K562 (cell line): Measurements from ENCODE around the gene F12. TPM values are rescaled to one million over a fixed set of nuclear protein-coding genes. Genes with fewer than 3 reads are reported as not detected.

ENCODE experiments used
- ATF1 ChIP-seq, 2 experiments: fragments of 450-650 bp in 1 of 2; IDR thresholded peaks; 2 replicates each; pipeline ENCODE4 v1.6.1; 2016; ENCODE audit warnings: missing compliant biosample characterization in 1 of 2, missing genetic modification characterization in 1 of 2
- CREB1 ChIP-seq, 2 experiments: sonication (generic) in 1 of 2; formaldehyde crosslinking in 1 of 2; IDR thresholded peaks; 2 replicates each; pipeline versions ENCODE4 v1.6.1 to v1.8.0; 2012 to 2022; ENCODE audit warnings: inconsistent platforms in 1 of 2, mild to moderate bottlenecking in 1 of 2, missing genetic modification reagents in 1 of 2, moderate library complexity in 1 of 2
- CSDE1 ChIP-seq, 2 experiments: fragments of 450-650 bp; IDR thresholded peaks; 2 replicates each; pipeline ENCODE4 v1.6.1; 2016; ENCODE audit warnings: mild to moderate bottlenecking in 1 of 2
- HDAC2 ChIP-seq: fragments of 450-650 bp; IDR thresholded peaks from 2 replicates; pipeline ENCODE4 v1.6.1; 2016; ENCODE audit warnings: mild to moderate bottlenecking
- ILF3 ChIP-seq: fragments of 450-650 bp; IDR thresholded peaks from 2 replicates; pipeline ENCODE4 v1.6.1; 2018; ENCODE audit warnings: antibody characterized with exemption, mild to moderate bottlenecking, moderate library complexity, borderline replicate concordance
- IRF9 ChIP-seq: fragments of 450-650 bp; IDR thresholded peaks from 2 replicates; pipeline ENCODE4 v1.6.1; 2016; ENCODE audit warnings: missing biosample characterization, missing genetic modification characterization
- MAFK ChIP-seq: IDR thresholded peaks from 2 replicates; pipeline ENCODE4 v1.6.1; 2011; ENCODE audit warnings: low read length, improper control_type of control experiment
- NFXL1 ChIP-seq: fragments of 450-650 bp; formaldehyde crosslinking; IDR thresholded peaks from 2 replicates; pipeline ENCODE4 v1.4.0; 2021; ENCODE audit warnings: mild to moderate bottlenecking
- NR2C1 ChIP-seq, 2 experiments: fragments of 450-650 bp; IDR thresholded peaks; 2 replicates each; pipeline ENCODE4 v1.6.1; 2017; ENCODE audit warnings: mild to moderate bottlenecking in 2 of 2, antibody characterized with exemption in 1 of 2, inconsistent platforms in 1 of 2, missing compliant biosample characterization in 1 of 2, missing genetic modification characterization in 1 of 2
- PATZ1 ChIP-seq: fragments of 250-450 bp; sonication (Bioruptor Pico); IDR thresholded peaks from 2 replicates; pipeline ENCODE4 v1.5.0; 2020; ENCODE audit warnings: mild to moderate bottlenecking, borderline replicate concordance
- PRDM10 ChIP-seq: fragments of 450-650 bp; IDR thresholded peaks from 2 replicates; pipeline ENCODE4 v1.6.1; 2018; ENCODE audit not compliant: partially characterized antibody
- SOX6 ChIP-seq: fragments of 450-650 bp; IDR thresholded peaks from 2 replicates; pipeline ENCODE4 v1.6.1; 2014; ENCODE audit warnings: mild to moderate bottlenecking
- SRF ChIP-seq, 2 experiments: fragments of 250-450, 450-650 bp in 1 of 2; sonication (Bioruptor Pico) in 1 of 2; sonication (generic) in 1 of 2; formaldehyde crosslinking; IDR thresholded peaks; 2 replicates each; pipeline versions ENCODE4 v1.5.0 to v1.5.1; 2020 to 2022; ENCODE audit warnings: mild to moderate bottlenecking in 1 of 2, missing genetic modification reagents in 1 of 2
- STAT5A ChIP-seq: IDR thresholded peaks from 2 replicates; pipeline ENCODE4 v1.6.1; 2012; ENCODE audit warnings: low read length, inconsistent platforms, borderline replicate concordance
- ZBTB17 ChIP-seq: fragments of 450-650 bp; formaldehyde crosslinking; IDR thresholded peaks from 2 replicates; pipeline ENCODE4 v1.4.0; 2020; ENCODE audit warnings: mild to moderate bottlenecking
- ZNF143 ChIP-seq: sonication (generic); formaldehyde crosslinking; IDR thresholded peaks from 2 replicates; pipeline ENCODE4 v1.9.0; 2022; ENCODE audit warnings: mild to moderate bottlenecking, missing genetic modification reagents
- ZNF197 ChIP-seq: fragments of 200-800 bp; sonication (Bioruptor generic); IDR thresholded peaks from 2 replicates; pipeline ENCODE4 v1.6.1; 2016; ENCODE audit warnings: low read depth, missing genetic modification characterization, missing compliant biosample characterization
- ZNF263 ChIP-seq: sonication (generic); formaldehyde crosslinking; IDR thresholded peaks from 2 replicates; pipeline ENCODE4 v1.8.0; 2022; ENCODE audit warnings: mild to moderate bottlenecking, missing genetic modification reagents, borderline replicate concordance
- ZNF311 ChIP-seq: fragments of 250-450 bp; sonication (Bioruptor Pico); IDR thresholded peaks from 2 replicates; pipeline ENCODE4 v1.4.0; 2020; ENCODE audit warnings: mild to moderate bottlenecking, moderate library complexity
- polyA plus RNA-seq, 8 experiments: library from polyadenylated mRNA; depleted of rRNA in 4 of 8; stranded (reverse) in 5 of 8; unstranded in 3 of 8; fragments of >200 nt; fragmentation: Nextera tagmentation in 2 of 8; fragmentation: Illumina TruSeq in 1 of 8; extraction: Ambion mirVana in 2 of 8; extraction: Trizol in 1 of 8; gene quantifications; 2 replicates each; pipeline versions ENCODE4 v1.2.1 to v1.2.3, GENCODE V29; 2011 to 2014; ENCODE audit warnings: inconsistent platforms in 1 of 8, missing spikeins in 1 of 8
- total RNA-seq, 7 experiments: library from RNA; depleted of rRNA in 6 of 7; stranded (reverse); fragments of >200 nt in 6 of 7; fragmentation: Illumina TruSeq in 2 of 7; extraction: Trizol in 2 of 7; gene quantifications; 2 replicates each; pipeline versions ENCODE4 v1.2.1 to v1.2.3, GENCODE V29; 2011 to 2021; ENCODE audit warnings: low replicate concordance in 1 of 7

Gene F12
- total and polyA plus RNA-seq, 9 of the 15 experiments (the other 6 are each of a cell fraction or from before 2014, with no cell fraction given): 0.59 to 18.3 (median 3.6) TPM

- TF ChIP-seq IRF9 (tag) (peak; percentile 66), HDAC2 (0 out of 2 replicates have a peak, but pooled peaks have one; percentile 56), PATZ1 (CRISPR knock-in tag) (peak; percentile 74; the same call in 1 of the 2 replicates), NFXL1 (CRISPR knock-in tag) (0 out of 2 replicates have a peak, but pooled peaks have one; percentile 15), MAFK (peak; percentile 93), ZNF143 (CRISPR knock-in tag) (no peak), ZNF263 (CRISPR knock-in tag) (no peak), ILF3 (no peak), ATF1 (CRISPR knock-in tag; IDR thresholded peaks at IDR 0.05) (no peak), ATF1 (tag; IDR thresholded peaks at IDR 0.05) (peak; percentile 70), ZNF197 (CRISPR knock-in tag) (peak; percentile 60; the same call in 1 of the 2 replicates), NR2C1 (IDR thresholded peaks at IDR 0.05) (peak; percentile 53), NR2C1 (tag; IDR thresholded peaks at IDR 0.05) (peak; percentile 72), SOX6 (0 out of 2 replicates have a peak, but pooled peaks have one; percentile 11), ZBTB17 (peak; percentile 77; the same call in 1 of the 2 replicates), CSDE1 (IDR thresholded peaks at IDR 0.05) (0 out of 4 replicates have a peak, but pooled peaks of 1 of the 2 experiments have one; percentile 47), PRDM10 (peak; percentile 21), SRF (CRISPR knock-in tag; IDR thresholded peaks at IDR 0.05) (peak in 1 of 2 experiments; percentile 89; a peak in 2 of 4 replicates), ZNF311 (CRISPR knock-in tag) (peak; percentile 77; the same call in 1 of the 2 replicates), STAT5A (no peak), CREB1 (IDR thresholded peaks at IDR 0.05) (no peak), CREB1 (CRISPR knock-in tag; IDR thresholded peaks at IDR 0.05) (peak; percentile 18; the same call in 1 of the 2 replicates)
Observed at GRCh38 chr5:177378884-177379883, 30.2 kb downstream of the F12 start (continued).
